ENCODE data around the gene PRDX5. TPM values are rescaled to one million over a fixed set of nuclear protein-coding genes. Genes with fewer than 3 reads are reported as not detected.
"Not testable (repeated sequence)": the region's sequence is repeated elsewhere in the genome, so short reads cannot be mapped to it uniquely, and the experiment has no call there.

Gene PRDX5
- total and polyA plus RNA-seq, 7 donors: 122 to 323 (median 178) TPM

DNA sequence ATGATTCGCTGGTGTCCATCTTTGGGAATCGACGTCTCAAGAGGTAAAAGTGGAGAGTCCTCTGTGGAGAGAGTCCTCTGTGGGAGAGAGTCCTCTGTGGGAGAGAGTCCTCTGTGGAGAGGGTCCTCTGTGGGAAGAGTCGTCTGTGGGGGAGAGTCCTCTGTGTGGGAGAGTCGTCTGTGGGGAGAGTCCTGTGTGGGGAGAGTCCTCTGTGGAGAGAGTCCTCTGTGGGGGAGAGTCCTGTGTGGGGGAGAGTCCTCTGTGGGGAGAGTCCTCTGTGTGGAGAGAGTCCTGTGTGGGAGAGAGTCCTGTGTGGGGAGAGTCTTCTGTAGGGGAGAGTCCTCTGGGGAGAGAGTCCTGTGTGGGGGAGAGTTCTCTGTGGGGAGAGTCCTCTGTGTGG is 3.1 kb downstream of the PRDX5 start:
- no peak for DNase-seq
- WGBS, 3 donors: 79 to 96% (median 86%) methylated on average over 5 of the region's 5 CpGs

GRCh38 chr11:64321533-64321932 is 3.6 kb downstream of the PRDX5 start:
- DNase-seq (no peak), ATAC-seq (no peak)
- TF ChIP-seq CTCF (IDR thresholded peaks at IDR 0.05): no peak

More for the DNA sequence above, 3.1 kb downstream of the PRDX5 start:
- Histone ChIP-seq H3K36me3 (ENCODE audit: insufficient read depth in 1 of 2, low read depth in 1 of 2) (peaks cover 4 to 23% of the 10 kb centered on the region in 2 donors), H3K4me3 (no peak overlapping the region), H3K9me3 (no peaks in the 10 kb centered on the region), H3K27me3 (ENCODE audit: insufficient read depth in 3 of 3, low read length in 2 of 3) (no peaks in the 10 kb centered on the region), H3K4me1 (peaks cover 7% of the 10 kb centered on the region), H3K27ac (no peak overlapping the region)
- no peak for ATAC-seq
- intact Hi-C loops (cut with DNase I): loop anchor here in 1 of 2 donors (5.0 kb wide), 1 partner anchor 36 kb away; the partner anchor contains the start of gene RPS6KA4
- no peak for TF ChIP-seq CTCF (IDR thresholded peaks at IDR 0.05)

DNA sequence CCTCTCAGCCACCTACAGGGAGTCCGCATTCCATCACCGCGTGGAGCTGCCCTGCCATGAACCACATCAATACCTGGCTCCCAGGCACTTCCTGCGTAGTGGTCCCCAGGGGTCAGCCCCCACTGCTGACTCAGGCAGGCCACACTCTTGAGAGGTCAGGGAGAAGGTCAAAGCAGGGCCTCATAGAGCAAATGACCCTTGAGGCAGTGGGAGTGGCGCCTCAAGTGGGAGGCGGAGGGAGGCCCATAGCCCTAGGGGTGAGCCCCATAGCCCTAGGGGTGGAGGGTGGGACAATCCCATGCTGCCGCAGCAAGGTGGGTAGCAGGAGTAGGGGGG is 5.0 kb downstream of the PRDX5 start:
- no peak for ATAC-seq

More at GRCh38 chr11:64321533-64321932, 3.6 kb downstream of the PRDX5 start:
- intact Hi-C loops (cut with DNase I): loop anchor here in 1 of 2 donors (5.0 kb wide), 1 partner anchor 36 kb away; the partner anchor contains the start of gene RPS6KA4
- Histone ChIP-seq H3K27me3 (ENCODE audit: insufficient read depth in 3 of 3, low read length in 2 of 3) (no peaks in the 10 kb centered on the region), H3K36me3 (ENCODE audit: insufficient read depth in 1 of 2, low read depth in 1 of 2) (peaks cover 4 to 19% of the 10 kb centered on the region in 2 donors), H3K4me1 (peaks cover 4% of the 10 kb centered on the region), H3K27ac (no peak overlapping the region), H3K9me3 (no peaks in the 10 kb centered on the region), H3K4me3 (no peak overlapping the region)
- WGBS, 3 donors: 85 to 95% (median 91%) methylated on average over 5 of the region's 5 CpGs

GRCh38 chr11:64323373-64323772 is 5.5 kb downstream of the PRDX5 start:
- ATAC-seq (no peak), DNase-seq (no peak)
- H3K4me3 ChIP-seq: no peak overlapping the region
- H3K4me1 ChIP-seq: no peaks in the 10 kb centered on the region
- no peaks in the 10 kb centered on the region for H3K27me3 ChIP-seq (ENCODE audit: insufficient read depth in 3 of 3, low read length in 2 of 3)
- no peaks in the 10 kb centered on the region for H3K9me3 ChIP-seq
- 70 to 74% (median 74%) methylated on average over 3 to 5 of the region's 5 CpGs for WGBS, 3 donors
- no peak for TF ChIP-seq CTCF (IDR thresholded peaks at IDR 0.05)
- intact Hi-C loops (cut with DNase I): loop anchor here in 1 of 2 donors (5.0 kb wide), 1 partner anchor 34 kb away; the partner anchor contains the start of gene RPS6KA4
- no peak overlapping the region for H3K27ac ChIP-seq
- H3K36me3 ChIP-seq (ENCODE audit: insufficient read depth in 1 of 2, low read depth in 1 of 2): peaks cover 4 to 19% of the 10 kb centered on the region in 2 donors

More for the DNA sequence above, 5.0 kb downstream of the PRDX5 start:
- Histone ChIP-seq H3K27ac (no peak overlapping the region), H3K4me1 (no peaks in the 10 kb centered on the region), H3K36me3 (ENCODE audit: insufficient read depth in 1 of 2, low read depth in 1 of 2) (peaks cover 4 to 19% of the 10 kb centered on the region in 2 donors), H3K27me3 (ENCODE audit: insufficient read depth in 3 of 3, low read length in 2 of 3) (no peaks in the 10 kb centered on the region), H3K9me3 (no peaks in the 10 kb centered on the region), H3K4me3 (no peak overlapping the region)
- intact Hi-C loops (cut with DNase I): loop anchor here in 1 of 2 donors (5.0 kb wide), 1 partner anchor 34 kb away; the partner anchor contains the start of gene RPS6KA4
- TF ChIP-seq CTCF (IDR thresholded peaks at IDR 0.05): no peak
- DNase-seq: no peak
- 81 to 87% (median 81%) methylated on average over 7 of the region's 7 CpGs for WGBS, 3 donors

GRCh38 chr11:64323984-64324383 is 6.1 kb downstream of the PRDX5 start:
- WGBS, 3 donors: 73 to 84% (median 78%) methylated on average over 4 of the region's 4 CpGs
- H3K27me3 ChIP-seq (ENCODE audit: insufficient read depth in 3 of 3, low read length in 2 of 3); ATAC-seq; H3K4me3 ChIP-seq; DNase-seq; H3K4me1 ChIP-seq; H3K9me3 ChIP-seq; H3K27ac ChIP-seq: not testable (repeated sequence)
- intact Hi-C loops (cut with DNase I): loop anchor here in 1 of 2 donors (5.0 kb wide), 1 partner anchor 33 kb away; the partner anchor contains the start of gene RPS6KA4
- H3K36me3 ChIP-seq (ENCODE audit: insufficient read depth in 1 of 2, low read depth in 1 of 2): peaks cover 4 to 19% of the 10 kb centered on the region in 2 donors

Data from psoas muscle (tissue), 8 donors.